GM10847 (cell line): Measurements from ENCODE around the gene SCAMP1.

Source experiments
- POLR2A ChIP-seq: IDR thresholded peaks from 2 replicates; pipeline ENCODE4 v1.6.1; 2011; ENCODE audit not compliant: insufficient read length; ENCODE audit errors: extremely low read depth

SCAMP1 gene

DNA sequence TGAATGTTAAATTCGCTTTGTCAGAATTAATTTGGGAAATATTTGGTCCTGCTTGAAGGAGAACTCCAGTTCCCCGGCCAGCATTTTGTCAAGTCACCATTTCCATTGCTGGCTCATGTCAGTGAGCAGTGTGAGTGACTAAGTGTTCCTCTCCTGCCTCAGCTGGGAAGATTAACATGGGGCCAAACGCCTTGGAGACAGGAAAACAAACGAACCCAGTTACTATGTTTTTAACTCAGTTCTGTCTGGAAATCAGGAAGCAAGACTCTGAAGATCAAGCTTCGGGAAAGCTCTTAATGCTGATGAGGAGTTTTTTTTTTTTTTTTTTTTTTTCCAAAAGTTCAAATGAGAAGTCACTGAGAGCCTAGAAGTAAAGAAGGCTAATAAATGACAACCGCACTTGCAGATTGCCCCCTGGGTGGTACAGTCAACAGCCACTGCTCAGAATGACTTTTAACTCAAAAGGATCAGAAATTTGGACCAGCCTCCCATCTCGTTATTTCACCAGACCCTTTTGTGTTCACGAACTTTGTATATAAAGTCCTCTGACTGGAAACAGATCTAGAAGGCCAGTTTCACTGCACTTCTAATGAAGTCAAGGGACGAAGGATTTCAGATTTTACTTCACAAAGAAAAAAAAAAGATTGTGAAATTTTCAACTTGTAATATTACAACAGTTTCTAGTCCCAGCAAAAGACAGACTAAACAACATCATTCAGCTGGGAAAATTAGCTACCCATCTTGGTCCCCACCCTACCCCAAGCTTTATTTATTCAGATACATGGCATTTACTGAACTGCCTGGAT lies 166.8 kb downstream of the SCAMP1 start:
- TF ChIP-seq POLR2A: no peak

DNA sequence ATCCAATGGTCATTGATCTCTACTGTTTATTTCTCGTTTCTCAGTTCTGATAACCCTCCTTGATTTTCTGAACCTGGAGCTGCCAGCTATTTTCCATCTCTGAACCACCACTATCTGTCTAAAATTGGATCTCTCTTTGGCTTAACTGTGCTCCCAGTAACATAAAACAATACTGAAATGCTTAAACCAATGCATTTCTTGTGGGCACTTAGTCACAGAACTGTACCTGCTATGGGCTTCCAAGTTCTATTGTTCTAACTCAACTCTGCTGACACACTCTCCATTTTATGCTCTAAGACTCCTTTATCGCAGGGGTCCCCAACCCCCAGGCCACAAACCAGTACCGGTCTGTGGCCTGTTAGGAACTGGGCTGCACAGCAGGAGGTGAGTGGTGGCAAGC lies 167.5 kb downstream of the SCAMP1 start:
- no peak for TF ChIP-seq POLR2A
